ENCODE measurements around the gene COLGALT1. TPM values are rescaled to one million over a fixed set of nuclear protein-coding genes. Genes with fewer than 3 reads are reported as not detected.
"Not testable (repeated sequence)": the region's sequence is repeated elsewhere in the genome, so short reads cannot be mapped to it uniquely, and the experiment has no call there.

The COLGALT1 gene
- total RNA-seq, 1 experiment from 2014 or later = 48.5 TPM

DNA sequence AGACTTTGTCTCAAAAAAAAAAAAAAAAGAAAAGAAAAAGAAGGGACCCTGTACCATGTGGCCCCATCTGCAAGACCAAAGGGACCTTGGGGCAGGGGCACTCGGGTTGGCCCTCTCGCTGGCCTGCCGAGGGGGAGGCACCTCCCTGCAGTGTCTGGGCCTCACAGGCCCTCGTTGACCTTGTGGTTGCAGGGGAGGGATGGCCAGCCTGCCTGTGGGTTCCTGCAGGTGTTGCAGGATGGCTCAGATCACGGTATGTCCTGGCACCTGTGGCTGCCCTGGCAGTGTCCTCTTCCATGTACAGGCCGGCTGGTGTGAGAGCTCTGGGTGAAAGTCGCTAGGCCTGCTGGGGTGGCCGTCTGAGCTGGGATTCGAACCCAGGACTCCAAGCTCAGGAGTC is 48.7 kb upstream of the COLGALT1 start:
- Mint-ChIP-seq H3K4me1 (peaks cover 9 to 13% of the 10 kb centered on the region in 2 experiments), H3K4me3 (no peak overlapping the region), H3K36me3 (ENCODE audit: insufficient read depth in 1 of 3, low read depth in 3 of 3) (peaks cover 0 to 10% (median 2%) of the 10 kb centered on the region in 3 experiments; a peak in 4 of 7 replicates), H3K27ac (no peak overlapping the region), H3K27me3 (ENCODE audit: low read depth) (no peaks in the 10 kb centered on the region; the same call in 1 of the 2 replicates), H3K9me3 (no peaks in the 10 kb centered on the region)
- Histone ChIP-seq H3K4me2 (ENCODE audit: insufficient read depth, insufficient read length, low read length) (no peak overlapping the region), H3K27me3 (ENCODE audit: insufficient read depth, low read length) (no peaks in the 10 kb centered on the region), H4K5ac (ENCODE audit: insufficient read length, low read depth, low read length) (no peak overlapping the region), H3K4me1 (ENCODE audit: insufficient read depth, low read length) (no peaks in the 10 kb centered on the region), H2BK120ac (ENCODE audit: low read depth, low read length, poor library complexity, severe bottlenecking) (no peak overlapping the region), H3K79me1 (ENCODE audit: insufficient read depth, low read depth, low read length, poor library complexity, severe bottlenecking) (no peaks in the 10 kb centered on the region), H3K14ac (ENCODE audit: insufficient read depth, low read length) (no peak overlapping the region), H2AK5ac (ENCODE audit: insufficient read length, low read length) (no peak overlapping the region), H3K79me2 (ENCODE audit: insufficient read depth, low read length) (no peaks in the 10 kb centered on the region), H3K56ac (ENCODE audit: insufficient read length, low read depth, low read length) (no peak overlapping the region), H4K8ac (replicated peaks; ENCODE audit: insufficient read length, low read depth, low read length) (no peak overlapping the region), H2BK20ac (ENCODE audit: low read depth, low read length, poor library complexity, severe bottlenecking) (no peak overlapping the region), H3T11ph (ENCODE audit: low read length) (no peak overlapping the region), H3K9ac (ENCODE audit: extremely low read depth, insufficient read length, low read length) (no peak overlapping the region), H3K9me3 (ENCODE audit: control insufficient read depth, low read depth, low read length) (no peaks in the 10 kb centered on the region), H3K4ac (ENCODE audit: low read depth, low read length) (no peak overlapping the region), H3K27ac (ENCODE audit: insufficient read length, low read depth, low read length) (no peak overlapping the region), H4K91ac (ENCODE audit: insufficient read length, low read depth, low read length) (no peak overlapping the region), H3K23ac (ENCODE audit: insufficient read length, low read depth, low read length) (no peak overlapping the region), H2BK12ac (ENCODE audit: insufficient read length, low read depth, low read length) (no peak overlapping the region), H3K18ac (ENCODE audit: insufficient read length, low read depth, low read length) (no peak overlapping the region), H4K20me1 (ENCODE audit: control insufficient read depth, insufficient read depth, insufficient read length) (no peaks in the 10 kb centered on the region), H2BK5ac (ENCODE audit: insufficient read length, low read length) (no peak overlapping the region), H2AFZ (ENCODE audit: low read length) (no peak overlapping the region), H3K23me2 (ENCODE audit: insufficient read length, low read depth, low read length, poor library complexity, severe bottlenecking) (peaks cover 3% of the 10 kb centered on the region), H2BK15ac (ENCODE audit: low read depth, low read length) (no peak overlapping the region)
- no peak for DNase-seq
- no CpG with 5 or more reads among the region's 9 CpGs for WGBS (ENCODE audit: extremely low coverage, insufficient read length, low lambda C conversion rate)
- TF ChIP-seq, protein P1, sequence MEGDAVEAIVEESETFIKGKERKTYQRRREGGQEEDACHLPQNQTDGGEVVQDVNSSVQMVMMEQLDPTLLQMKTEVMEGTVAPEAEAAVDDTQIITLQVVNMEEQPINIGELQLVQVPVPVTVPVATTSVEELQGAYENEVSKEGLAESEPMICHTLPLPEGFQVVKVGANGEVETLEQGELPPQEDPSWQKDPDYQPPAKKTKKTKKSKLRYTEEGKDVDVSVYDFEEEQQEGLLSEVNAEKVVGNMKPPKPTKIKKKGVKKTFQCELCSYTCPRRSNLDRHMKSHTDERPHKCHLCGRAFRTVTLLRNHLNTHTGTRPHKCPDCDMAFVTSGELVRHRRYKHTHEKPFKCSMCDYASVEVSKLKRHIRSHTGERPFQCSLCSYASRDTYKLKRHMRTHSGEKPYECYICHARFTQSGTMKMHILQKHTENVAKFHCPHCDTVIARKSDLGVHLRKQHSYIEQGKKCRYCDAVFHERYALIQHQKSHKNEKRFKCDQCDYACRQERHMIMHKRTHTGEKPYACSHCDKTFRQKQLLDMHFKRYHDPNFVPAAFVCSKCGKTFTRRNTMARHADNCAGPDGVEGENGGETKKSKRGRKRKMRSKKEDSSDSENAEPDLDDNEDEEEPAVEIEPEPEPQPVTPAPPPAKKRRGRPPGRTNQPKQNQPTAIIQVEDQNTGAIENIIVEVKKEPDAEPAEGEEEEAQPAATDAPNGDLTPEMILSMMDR (conservative IDR thresholded peaks at IDR 0.05) = no peak

DNA sequence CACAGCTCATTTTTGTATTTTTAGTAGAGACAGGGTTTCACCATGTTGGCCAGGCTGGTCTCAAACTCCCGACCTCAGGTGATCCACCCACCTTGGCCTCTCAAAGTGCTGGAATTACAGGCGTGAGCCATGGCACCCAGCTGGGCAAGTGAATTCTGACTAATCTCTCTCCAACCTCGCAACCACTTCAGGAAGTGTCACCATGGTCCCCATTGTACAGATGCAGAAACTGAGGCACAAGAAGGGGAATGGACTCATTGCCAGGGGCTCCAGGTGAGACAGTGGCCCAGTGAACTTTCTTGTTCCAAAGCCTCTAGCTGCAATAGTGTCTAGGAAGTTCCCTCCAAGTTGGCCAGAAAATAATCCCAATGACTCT is 46.9 kb upstream of the COLGALT1 start:
- H3K9me3 ChIP-seq (ENCODE audit: control insufficient read depth, low read depth, low read length); H2BK5ac ChIP-seq (ENCODE audit: insufficient read length, low read length); H3K23ac ChIP-seq (ENCODE audit: insufficient read length, low read depth, low read length); H2BK15ac ChIP-seq (ENCODE audit: low read depth, low read length); H3K14ac ChIP-seq (ENCODE audit: insufficient read depth, low read length); H3K18ac ChIP-seq (ENCODE audit: insufficient read length, low read depth, low read length); H3K9me3 Mint-ChIP-seq; H3T11ph ChIP-seq (ENCODE audit: low read length); H3K27ac ChIP-seq (ENCODE audit: insufficient read length, low read depth, low read length); H2AFZ ChIP-seq (ENCODE audit: low read length); H2AK5ac ChIP-seq (ENCODE audit: insufficient read length, low read length); H2BK20ac ChIP-seq (ENCODE audit: low read depth, low read length, poor library complexity, severe bottlenecking); H4K8ac ChIP-seq (replicated peaks; ENCODE audit: insufficient read length, low read depth, low read length); H3K27me3 ChIP-seq (ENCODE audit: insufficient read depth, low read length); H3K27me3 Mint-ChIP-seq (ENCODE audit: low read depth); H3K9ac ChIP-seq (ENCODE audit: extremely low read depth, insufficient read length, low read length); H3K4me1 ChIP-seq (ENCODE audit: insufficient read depth, low read length); H2BK12ac ChIP-seq (ENCODE audit: insufficient read length, low read depth, low read length); H3K56ac ChIP-seq (ENCODE audit: insufficient read length, low read depth, low read length); H3K79me1 ChIP-seq (ENCODE audit: insufficient read depth, low read depth, low read length, poor library complexity, severe bottlenecking); H3K79me2 ChIP-seq (ENCODE audit: insufficient read depth, low read length); H3K23me2 ChIP-seq (ENCODE audit: insufficient read length, low read depth, low read length, poor library complexity, severe bottlenecking); H4K5ac ChIP-seq (ENCODE audit: insufficient read length, low read depth, low read length); H3K4ac ChIP-seq (ENCODE audit: low read depth, low read length); H3K4me2 ChIP-seq (ENCODE audit: insufficient read depth, insufficient read length, low read length); H2BK120ac ChIP-seq (ENCODE audit: low read depth, low read length, poor library complexity, severe bottlenecking); H3K4me3 Mint-ChIP-seq; H4K91ac ChIP-seq (ENCODE audit: insufficient read length, low read depth, low read length); H4K20me1 ChIP-seq (ENCODE audit: control insufficient read depth, insufficient read depth, insufficient read length); DNase-seq: not testable (repeated sequence)
- Mint-ChIP-seq H3K36me3 (ENCODE audit: insufficient read depth in 1 of 3, low read depth in 3 of 3) (peaks cover 4 to 10% (median 5%) of the 10 kb centered on the region in 3 experiments; a peak in 6 of 7 replicates), H3K27ac (peak overlapping the region in 1 of 3 experiments; percentile 49; a peak in 1 of 7 replicates), H3K4me1 (peaks cover 15 to 19% of the 10 kb centered on the region in 2 experiments)
- no CpG with 5 or more reads among the region's 3 CpGs for WGBS (ENCODE audit: extremely low coverage, insufficient read length, low lambda C conversion rate)
